Measurements from ENCODE around the gene LANCL2.
A peak's percentile ranks its signal among the peaks of the same experiment; 100 is the strongest.
"Not testable (repeated sequence)": the region's sequence is repeated elsewhere in the genome, so short reads cannot be mapped to it uniquely, and the experiment has no call there.

The LANCL2 gene

GRCh38 chr7:55365205-55365674 is at the start of gene LANCL2:
TSS of gene LANCL2 (plus strand) at chr7:55365337. CDS start at chr7:55366026, 689 bp downstream.
- peak in 1 of 2 experiments; percentile 70 for DNase-seq

GRCh38 chr7:55325371-55325792 is 39.8 kb upstream of the LANCL2 start:
- no peak for DNase-seq

DNA sequence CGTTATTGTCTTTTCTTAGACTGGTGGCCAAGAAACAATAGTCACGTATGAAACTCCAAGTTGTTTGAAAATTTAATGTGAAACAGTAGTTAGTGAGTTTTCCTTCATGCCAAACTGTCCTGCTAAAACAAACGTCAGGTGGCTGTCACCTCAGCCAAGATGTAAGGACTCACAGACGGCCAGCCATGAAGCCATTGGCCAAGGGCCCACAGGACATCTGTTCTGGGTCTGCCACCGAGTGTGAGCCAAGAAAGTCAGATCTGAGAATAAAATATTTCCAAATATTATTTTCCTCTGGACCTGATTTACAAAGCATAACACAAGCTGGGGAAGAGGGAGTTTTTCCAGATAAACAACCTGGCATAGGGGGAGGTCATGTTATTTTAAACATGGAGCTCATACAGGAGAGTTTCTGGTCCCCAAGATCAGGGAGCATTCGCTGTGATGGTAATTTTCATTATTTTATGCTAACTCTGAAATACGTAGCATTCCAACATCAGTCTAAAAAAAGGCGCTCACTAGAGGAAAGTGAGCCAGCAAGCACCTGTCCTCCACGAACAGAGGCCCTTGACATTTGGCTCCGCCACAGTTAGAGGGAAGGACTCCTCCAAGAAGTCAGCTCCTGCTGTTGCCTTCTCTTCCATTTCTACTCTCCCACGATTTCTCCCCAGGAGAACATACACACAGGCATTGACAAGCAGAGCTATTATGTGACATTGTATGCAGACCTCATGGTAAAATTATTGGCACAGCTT is 38.9 kb upstream of the LANCL2 start:
- DNase-seq: no peak

- DNase-seq: no peak
Measured at GRCh38 chr7:55326945-55327626, 38.1 kb upstream of the LANCL2 start.

- DNase-seq: no peak
Measured at GRCh38 chr7:55335151-55335550, 30.0 kb upstream of the LANCL2 start.

DNA sequence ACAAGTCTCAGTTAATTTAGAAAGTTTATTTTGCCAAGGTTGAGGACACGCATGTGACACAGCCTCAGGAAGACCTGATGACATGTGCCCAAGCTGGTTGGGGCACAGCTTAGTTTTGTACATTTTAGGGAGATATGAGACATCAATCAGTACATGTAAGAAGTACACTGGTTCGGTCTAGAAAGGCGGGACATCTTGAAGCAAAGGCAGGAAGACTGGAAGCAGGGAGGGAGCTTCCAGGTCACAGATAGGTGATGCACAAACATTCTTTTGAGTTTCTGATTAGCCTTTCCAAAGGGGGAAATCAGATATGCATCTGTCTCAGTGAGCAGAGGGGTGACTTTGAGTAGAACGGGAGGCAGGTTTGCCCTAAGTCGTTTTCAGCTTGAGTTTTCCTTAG is 29.4 kb upstream of the LANCL2 start:
- DNase-seq: no peak

- no peak for DNase-seq
Measured at GRCh38 chr7:55336540-55336939, 28.6 kb upstream of the LANCL2 start.

GRCh38 chr7:55339033-55340000 is 25.8 kb upstream of the LANCL2 start:
- DNase-seq: peak; percentile 27 to 64

GRCh38 chr7:55342216-55342871 is 22.8 kb upstream of the LANCL2 start:
- DNase-seq: no peak

GRCh38 chr7:55343002-55343781 is 21.9 kb upstream of the LANCL2 start:
- no peak for DNase-seq

DNA sequence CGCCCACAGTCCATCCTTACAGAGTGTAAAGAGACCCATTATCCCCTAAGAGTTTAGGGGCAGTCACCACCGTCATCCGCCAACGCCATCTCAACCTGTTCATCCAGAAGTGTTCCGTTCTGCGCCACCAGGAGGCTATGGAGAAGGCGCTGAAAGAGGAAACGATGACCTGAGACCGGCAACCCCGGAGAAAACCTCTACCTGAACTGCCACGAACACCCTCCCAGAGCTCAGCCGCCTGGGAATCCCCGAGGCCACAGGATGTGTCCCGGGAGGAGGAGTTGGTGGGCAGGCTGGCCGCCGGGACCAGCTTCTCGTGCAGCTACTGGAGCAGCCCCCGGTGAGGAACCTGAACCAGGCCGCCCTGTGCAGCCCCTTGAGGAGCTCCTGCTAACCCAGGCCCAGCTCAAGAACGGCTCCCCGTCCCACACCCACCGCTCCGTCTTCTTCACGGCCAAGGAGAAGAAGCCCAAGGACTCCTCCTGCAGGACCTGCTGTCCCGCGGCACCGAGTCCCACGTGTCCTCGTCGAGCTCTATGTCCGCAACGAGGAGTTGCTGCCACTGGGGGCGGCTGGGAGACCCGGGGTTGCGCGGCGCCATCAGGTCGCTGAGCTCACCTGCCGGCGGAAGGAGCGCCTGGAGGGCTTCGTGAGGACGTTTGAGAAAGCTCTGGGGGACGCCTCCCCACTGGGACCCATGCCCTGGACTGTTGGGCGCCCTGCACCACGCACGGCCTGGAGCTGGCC is 21.1 kb upstream of the LANCL2 start:
- DNase-seq: no peak

DNA sequence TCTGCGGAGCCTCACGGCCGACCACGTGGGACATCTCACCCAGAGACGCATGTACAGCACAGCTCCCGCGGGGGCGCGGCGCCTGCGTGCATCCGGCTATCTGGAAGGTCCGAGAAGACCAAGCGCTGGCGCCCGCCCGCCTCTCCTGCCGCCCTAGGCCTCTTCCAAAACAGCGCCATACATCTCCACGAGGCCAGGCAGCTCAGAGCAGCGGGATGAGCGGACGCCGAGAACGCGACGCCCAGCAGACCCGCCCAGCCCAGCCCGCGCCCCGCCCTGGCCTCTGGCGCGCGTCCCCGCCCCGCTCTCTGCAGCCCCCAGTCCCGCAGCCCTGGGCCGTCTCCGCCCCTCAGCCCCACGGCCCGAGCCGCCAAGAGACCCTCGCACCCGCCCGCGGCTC is 20.3 kb upstream of the LANCL2 start:
- no peak for DNase-seq

DNA sequence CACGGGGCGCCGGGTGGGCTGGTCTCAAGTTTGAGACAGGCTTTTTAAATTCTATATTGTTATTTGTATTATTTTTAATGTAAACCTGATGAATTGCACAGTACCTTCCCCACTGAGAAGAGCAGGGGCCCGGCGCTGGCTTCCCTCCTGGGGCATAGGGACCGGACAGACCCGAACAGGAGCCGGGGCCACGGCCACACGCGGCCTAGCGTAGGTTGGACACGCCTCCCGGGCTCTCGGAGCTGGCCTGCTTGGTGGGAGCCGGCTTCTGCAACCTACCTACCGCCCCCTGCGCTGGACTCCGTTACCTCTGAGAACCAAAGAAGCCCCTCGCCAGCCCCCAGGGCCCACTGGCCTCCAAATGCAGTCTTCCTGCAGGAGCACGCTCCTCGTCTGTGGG is 19.8 kb upstream of the LANCL2 start:
- no peak for DNase-seq

GRCh38 chr7:55348502-55348901 is 16.6 kb upstream of the LANCL2 start:
- peak in 1 of 2 experiments; percentile 53 for DNase-seq

GRCh38 chr7:55349121-55349520 is 16.0 kb upstream of the LANCL2 start:
- DNase-seq: no peak

GRCh38 chr7:55350281-55350680 is 14.9 kb upstream of the LANCL2 start:
- no peak for DNase-seq

DNA sequence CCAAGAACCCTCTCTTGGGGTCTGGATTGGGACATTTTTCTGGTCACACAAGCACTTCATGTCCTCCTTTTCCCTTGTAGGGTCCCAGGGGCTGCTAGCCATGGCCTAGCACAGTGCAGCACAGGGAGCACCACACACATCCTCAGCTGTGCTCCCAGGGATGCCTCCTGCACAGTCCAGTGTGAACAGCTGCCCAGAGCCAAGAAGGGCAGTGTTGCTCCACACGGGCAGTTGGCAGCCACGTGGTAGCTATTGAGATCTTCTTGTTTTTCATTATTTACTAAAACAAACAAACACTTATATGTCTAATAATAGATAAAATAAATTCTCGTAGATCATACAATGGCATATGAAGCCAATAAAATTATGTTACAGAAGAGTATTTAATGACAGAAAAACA is 13.9 kb upstream of the LANCL2 start:
- DNase-seq: no peak

GRCh38 chr7:55352947-55353273 is 12.2 kb upstream of the LANCL2 start:
- DNase-seq: not testable (repeated sequence)

DNA sequence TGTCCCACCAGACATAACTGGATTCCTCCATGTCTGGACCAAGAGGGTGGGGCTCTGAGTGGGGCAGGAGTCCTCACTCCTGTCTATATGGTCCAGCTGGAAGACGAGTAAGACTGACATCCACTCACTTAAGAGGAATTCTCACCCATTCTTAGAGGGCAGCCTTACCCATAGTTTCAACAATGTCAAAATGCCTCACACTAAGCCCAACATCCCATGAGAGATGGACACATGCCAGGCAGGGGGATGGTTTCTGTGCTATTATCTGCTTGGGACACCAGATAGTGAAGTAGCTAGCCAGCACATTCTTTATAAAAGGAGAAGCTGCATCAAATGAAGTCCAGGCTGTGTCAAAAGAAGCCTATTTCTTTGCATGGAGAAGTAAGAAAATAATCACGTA is 4.7 kb upstream of the LANCL2 start:
- DNase-seq: no peak

DNA sequence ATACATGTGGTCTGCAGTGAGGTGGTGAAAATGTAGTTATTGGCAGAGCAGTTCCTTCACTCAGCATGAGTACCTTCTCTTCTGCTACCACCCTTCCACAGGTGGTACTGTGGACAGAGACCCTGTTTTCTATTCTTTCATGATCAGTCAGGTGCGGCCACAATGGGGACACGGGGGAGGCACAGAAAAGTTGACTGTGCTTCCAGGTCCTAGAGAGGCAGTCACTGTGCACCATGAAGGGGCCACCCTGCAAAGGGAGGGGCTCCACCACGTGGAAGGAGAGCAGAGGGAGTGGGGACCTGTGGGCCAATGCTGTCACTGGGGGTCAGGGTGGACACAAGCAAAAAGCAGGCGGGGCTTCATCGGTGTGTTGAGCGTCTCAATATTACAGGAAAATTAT is 3.6 kb upstream of the LANCL2 start:
- no peak for DNase-seq

GRCh38 chr7:55362927-55363326 is 2.2 kb upstream of the LANCL2 start:
- no peak for DNase-seq

Data from NCI-H524 (cell line).